22Rv1 (cell line): ENCODE data around the gene HMGB2.

Experiments
- CTCF ChIP-seq: fragments of 450-650 bp; IDR thresholded peaks from 2 replicates; pipeline ENCODE4 v1.5.1; 2017; ENCODE audit warnings: mild to moderate bottlenecking
- ZFX ChIP-seq: fragments of 450-650 bp; IDR thresholded peaks from 2 replicates; pipeline ENCODE4 v1.6.1; 2017; ENCODE audit warnings: antibody characterized with exemption, borderline replicate concordance

GRCh38 chr4:173319696-173320095 is 14.5 kb downstream of the HMGB2 start:
- TF ChIP-seq CTCF (no peak), ZFX (no peak)
